ENCODE data around the gene TMEM132A. TPM values are rescaled to one million over a fixed set of nuclear protein-coding genes. Genes with fewer than 3 reads are reported as not detected.
A peak's percentile ranks its signal among the peaks of the same experiment; 100 is the strongest.

The TMEM132A gene
- total RNA-seq, 1 donor from 2014 or later = 2.3 TPM

GRCh38 chr11:60912223-60912850 is 11.9 kb upstream of the TMEM132A start:
- Mint-ChIP-seq H3K9me3 (no peaks in the 10 kb centered on the region), H3K4me3 (peak overlapping the region; percentile 22), H3K36me3 (ENCODE audit: low read depth) (peaks cover 12% of the 10 kb centered on the region), H3K4me1 (peaks cover 38% of the 10 kb centered on the region), H3K27ac (peak overlapping the region; percentile 82), H3K27me3 (peaks cover 5% of the 10 kb centered on the region)
- intact Hi-C loops (cut with micrococcal nuclease) = loop anchor here (10.0 kb wide), 1 partner anchor 112 kb away; no protein-coding TSS in a partner anchor
- DNase-seq = peak; percentile 71

DNA sequence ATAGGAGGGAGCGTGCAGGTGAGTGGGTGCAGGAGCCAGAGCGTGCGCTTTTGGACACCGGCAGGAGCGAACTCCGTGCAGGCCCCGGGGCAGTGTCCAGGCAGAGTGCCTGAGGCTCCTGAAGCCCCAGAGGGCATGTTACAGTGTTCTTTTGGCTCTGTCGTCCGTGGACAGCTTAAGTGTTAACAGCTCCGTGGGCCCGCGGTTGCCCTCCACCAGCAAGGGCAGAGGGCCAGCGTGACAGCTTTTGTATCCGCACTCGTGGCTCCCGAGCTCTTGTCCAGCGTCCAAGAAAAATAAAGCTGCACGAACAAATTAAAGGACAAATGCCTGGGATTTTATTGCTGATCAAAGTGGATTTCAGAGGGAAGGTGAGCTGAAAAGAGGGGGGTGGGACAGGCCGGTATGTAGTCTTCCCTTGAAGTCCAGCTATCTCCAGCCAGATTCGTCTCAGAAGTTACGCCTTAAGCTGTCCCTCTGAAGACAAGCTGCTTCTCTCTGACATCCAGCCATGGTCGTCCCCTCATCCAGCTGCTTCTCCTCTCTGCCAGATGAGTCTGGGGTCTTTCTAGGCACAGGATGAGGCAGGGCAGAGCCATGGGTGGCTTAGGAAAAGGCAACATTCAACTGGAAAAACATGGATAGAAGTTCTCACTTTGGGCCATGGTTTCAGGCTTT is 11.3 kb upstream of the TMEM132A start:
- H3K36me3 Mint-ChIP-seq (ENCODE audit: low read depth) = peaks cover 13% of the 10 kb centered on the region
- H3K4me1 Mint-ChIP-seq = peaks cover 38% of the 10 kb centered on the region
- peak overlapping the region; percentile 98 for H3K27ac Mint-ChIP-seq

DNA sequence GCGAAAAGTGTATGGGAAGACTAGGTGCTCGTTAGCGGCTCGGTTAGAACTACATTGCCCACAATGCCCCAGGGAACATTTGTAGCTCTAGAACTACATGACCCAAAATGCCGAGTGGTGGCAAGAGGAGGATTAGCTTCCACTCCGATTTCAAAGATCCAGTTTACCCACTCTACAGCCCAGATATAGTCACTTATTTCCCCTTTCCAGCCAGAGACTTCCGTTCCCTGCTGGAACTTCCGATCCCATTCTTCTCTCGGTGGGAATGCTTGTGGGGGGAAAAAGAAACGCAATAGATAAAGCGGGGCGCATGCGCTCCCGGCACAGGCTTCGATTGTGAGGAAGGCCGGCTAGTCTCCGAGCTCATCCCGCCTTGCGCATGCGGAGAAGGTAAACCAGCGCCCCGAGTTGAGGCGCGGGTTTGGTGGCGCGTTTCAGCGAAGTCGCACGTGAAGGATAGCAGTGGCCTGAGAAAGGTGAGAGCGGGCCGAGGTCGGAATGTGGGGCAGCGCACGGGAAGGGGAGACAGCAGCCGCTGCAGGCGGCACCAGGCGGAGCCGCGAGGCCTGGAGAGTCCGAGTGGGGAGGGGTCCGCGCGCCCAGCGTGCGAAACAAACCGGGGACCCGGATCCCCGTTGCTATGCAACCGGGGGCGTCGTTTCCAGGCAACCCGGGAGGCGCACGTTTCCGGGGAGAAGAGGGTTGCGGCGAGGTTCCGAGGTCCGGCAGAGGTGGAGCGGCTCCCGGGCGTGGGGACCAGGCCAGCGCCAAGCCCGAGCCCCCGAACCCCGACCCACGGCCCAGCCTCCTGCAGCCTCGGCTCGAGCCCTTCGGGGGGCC is 10.2 kb upstream of the TMEM132A start, which contains the start of gene TMEM109:
TMEM109 (plus strand) TSS at position 366 of the 840 bp plus-strand sequence. CDS start 5,536 bp downstream, outside the sequence.
- Mint-ChIP-seq H3K27ac (peak within 1 kb of the TSS; percentile 98), H3K9me3 (no peaks in the 10 kb centered on the region), H3K36me3 (ENCODE audit: low read depth) (peaks cover 13% of the 10 kb centered on the region), H3K4me3 (peak within 1 kb of the TSS; percentile 93), H3K27me3 (peaks cover 5% of the 10 kb centered on the region), H3K4me1 (peaks cover 42% of the 10 kb centered on the region)
- intact Hi-C loops (cut with micrococcal nuclease) = loop anchor here (2.0 to 10.0 kb wide), 3 partner anchors 65 to 111 kb away; no protein-coding TSS in a partner anchor
- peak; percentile 96 for DNase-seq

More for the DNA sequence above, 11.3 kb upstream of the TMEM132A start:
- Mint-ChIP-seq H3K27me3 (peaks cover 5% of the 10 kb centered on the region), H3K4me3 (peak overlapping the region; percentile 93), H3K9me3 (no peaks in the 10 kb centered on the region)
- no peak for DNase-seq
- intact Hi-C loops (cut with micrococcal nuclease) = loop anchor here (10.0 kb wide), 1 partner anchor 112 kb away; no protein-coding TSS in a partner anchor

- H3K27ac Mint-ChIP-seq = peak overlapping the region; percentile 87
- peaks cover 17% of the 10 kb centered on the region for H3K36me3 Mint-ChIP-seq (ENCODE audit: low read depth)
- peaks cover 47% of the 10 kb centered on the region for H3K4me1 Mint-ChIP-seq
- H3K4me3 Mint-ChIP-seq = peak overlapping the region; percentile 93
- no peaks in the 10 kb centered on the region for H3K9me3 Mint-ChIP-seq
- H3K27me3 Mint-ChIP-seq = no peaks in the 10 kb centered on the region
- DNase-seq = peak; percentile 83
- intact Hi-C loops (cut with micrococcal nuclease) = loop anchor here (1.0 to 10.0 kb wide), 8 partner anchors 8 to 198 kb away; partner anchors contain the start of genes PRPF19 and SLC15A3
Measured at GRCh38 chr11:60914633-60915247, 9.5 kb upstream of the TMEM132A start.

GRCh38 chr11:60915248-60915914 is 8.9 kb upstream of the TMEM132A start:
- peak overlapping the region; percentile 93 for H3K4me3 Mint-ChIP-seq
- no peaks in the 10 kb centered on the region for H3K9me3 Mint-ChIP-seq
- peaks cover 18% of the 10 kb centered on the region for H3K36me3 Mint-ChIP-seq (ENCODE audit: low read depth)
- no peaks in the 10 kb centered on the region for H3K27me3 Mint-ChIP-seq
- H3K4me1 Mint-ChIP-seq = peaks cover 47% of the 10 kb centered on the region
- intact Hi-C loops (cut with micrococcal nuclease) = loop anchor here (1.0 to 10.0 kb wide), 8 partner anchors 9 to 197 kb away; partner anchors contain the start of genes PRPF19 and SLC15A3
- peak overlapping the region; percentile 87 for H3K27ac Mint-ChIP-seq
- peak; percentile 92 for DNase-seq

GRCh38 chr11:60916669-60917206 is 7.5 kb upstream of the TMEM132A start:
- Mint-ChIP-seq H3K27ac (no peak overlapping the region), H3K4me1 (peaks cover 46% of the 10 kb centered on the region), H3K4me3 (peak overlapping the region; percentile 39)

DNA sequence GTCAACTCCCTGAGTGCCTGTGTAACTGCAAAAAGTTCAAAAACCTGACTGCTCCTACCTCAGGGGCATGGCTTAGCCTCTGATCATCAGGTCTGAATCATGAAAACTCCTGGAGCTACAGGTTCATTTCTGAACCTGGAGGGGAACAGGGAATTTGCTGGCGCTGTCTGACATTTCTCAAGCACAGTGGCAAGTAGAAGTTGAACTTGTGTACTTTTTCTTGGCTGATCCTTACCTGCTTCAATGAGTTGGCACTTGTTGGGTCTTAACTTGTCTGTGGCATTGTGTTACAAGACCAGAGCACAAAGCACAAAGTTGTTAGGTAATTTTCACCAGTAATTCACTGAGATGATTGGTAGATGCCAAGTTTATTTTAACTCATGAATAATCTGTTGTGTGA is 7.0 kb upstream of the TMEM132A start:
- H3K4me1 Mint-ChIP-seq = peaks cover 41% of the 10 kb centered on the region
- intact Hi-C loops (cut with micrococcal nuclease) = loop anchor here (5.0 to 10.0 kb wide), 2 partner anchors 108 to 195 kb away; no protein-coding TSS in a partner anchor
- no peak for DNase-seq
- H3K9me3 Mint-ChIP-seq = no peaks in the 10 kb centered on the region
- H3K27me3 Mint-ChIP-seq = no peaks in the 10 kb centered on the region
- peak overlapping the region; percentile 39 for H3K4me3 Mint-ChIP-seq
- H3K27ac Mint-ChIP-seq = no peak overlapping the region
- peaks cover 36% of the 10 kb centered on the region for H3K36me3 Mint-ChIP-seq (ENCODE audit: low read depth)

More at GRCh38 chr11:60916669-60917206, 7.5 kb upstream of the TMEM132A start:
- no peaks in the 10 kb centered on the region for H3K9me3 Mint-ChIP-seq
- intact Hi-C loops (cut with micrococcal nuclease) = loop anchor here (5.0 to 10.0 kb wide), 2 partner anchors 108 to 196 kb away; no protein-coding TSS in a partner anchor
- peaks cover 32% of the 10 kb centered on the region for H3K36me3 Mint-ChIP-seq (ENCODE audit: low read depth)
- H3K27me3 Mint-ChIP-seq = no peaks in the 10 kb centered on the region
- no peak for DNase-seq

GRCh38 chr11:60918251-60918938 is 5.9 kb upstream of the TMEM132A start:
- Mint-ChIP-seq H3K4me3 (no peak overlapping the region), H3K9me3 (no peaks in the 10 kb centered on the region), H3K27ac (no peak overlapping the region), H3K27me3 (no peaks in the 10 kb centered on the region), H3K4me1 (peaks cover 36% of the 10 kb centered on the region), H3K36me3 (ENCODE audit: low read depth) (peaks cover 42% of the 10 kb centered on the region)
- DNase-seq = no peak
- intact Hi-C loops (cut with micrococcal nuclease) = loop anchor here (5.0 to 10.0 kb wide), 2 partner anchors 106 to 194 kb away; no protein-coding TSS in a partner anchor

- H3K4me3 Mint-ChIP-seq = no peak overlapping the region
- no peak for DNase-seq
- no peak overlapping the region for H3K27ac Mint-ChIP-seq
- no peaks in the 10 kb centered on the region for H3K9me3 Mint-ChIP-seq
- peaks cover under 1% of the 10 kb centered on the region for H3K27me3 Mint-ChIP-seq
- H3K36me3 Mint-ChIP-seq (ENCODE audit: low read depth) = peaks cover 43% of the 10 kb centered on the region
- peaks cover 32% of the 10 kb centered on the region for H3K4me1 Mint-ChIP-seq
- intact Hi-C loops (cut with micrococcal nuclease) = loop anchor here (5.0 to 10.0 kb wide), 2 partner anchors 106 to 193 kb away; no protein-coding TSS in a partner anchor
Measured at GRCh38 chr11:60918939-60919265, 5.4 kb upstream of the TMEM132A start.

GRCh38 chr11:60919320-60919719 is 4.9 kb upstream of the TMEM132A start:
- Mint-ChIP-seq H3K36me3 (ENCODE audit: low read depth) (peaks cover 44% of the 10 kb centered on the region), H3K27me3 (peaks cover 2% of the 10 kb centered on the region), H3K4me3 (no peak overlapping the region), H3K27ac (no peak overlapping the region), H3K4me1 (peaks cover 33% of the 10 kb centered on the region), H3K9me3 (no peaks in the 10 kb centered on the region)
- DNase-seq = no peak
- intact Hi-C loops (cut with micrococcal nuclease) = loop anchor here (5.0 to 10.0 kb wide), 2 partner anchors 105 to 193 kb away; no protein-coding TSS in a partner anchor

GRCh38 chr11:60919956-60920355 is 4.3 kb upstream of the TMEM132A start:
- Mint-ChIP-seq H3K27ac (no peak overlapping the region), H3K9me3 (no peaks in the 10 kb centered on the region), H3K4me1 (peaks cover 31% of the 10 kb centered on the region), H3K27me3 (peaks cover 2% of the 10 kb centered on the region), H3K4me3 (no peak overlapping the region), H3K36me3 (ENCODE audit: low read depth) (peaks cover 44% of the 10 kb centered on the region)
- intact Hi-C loops (cut with micrococcal nuclease) = loop anchor here (5.0 to 10.0 kb wide), 2 partner anchors 105 to 192 kb away; no protein-coding TSS in a partner anchor
- no peak for DNase-seq

DNA sequence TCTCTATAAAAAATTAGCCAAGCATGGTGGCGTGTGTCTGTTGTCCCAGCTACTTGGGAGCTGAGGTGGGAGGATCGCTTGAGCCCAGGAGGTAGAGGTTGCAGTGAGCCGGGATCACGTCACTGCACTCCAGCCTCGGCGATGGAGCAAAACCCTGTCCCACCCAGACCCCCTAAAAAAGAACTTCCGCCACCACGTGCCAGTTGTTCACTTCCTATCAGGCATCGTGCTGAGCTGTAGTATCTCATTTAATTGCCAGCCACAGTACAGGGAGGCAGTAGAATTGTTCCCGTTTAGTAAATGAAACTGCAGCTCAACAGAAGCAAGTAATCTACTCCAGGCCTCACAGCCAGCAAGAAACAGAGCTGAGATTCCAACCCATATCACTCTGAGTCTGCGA is 3.0 kb upstream of the TMEM132A start:
- peaks cover 37% of the 10 kb centered on the region for H3K36me3 Mint-ChIP-seq (ENCODE audit: low read depth)
- DNase-seq = no peak
- H3K9me3 Mint-ChIP-seq = no peaks in the 10 kb centered on the region
- no peak overlapping the region for H3K27ac Mint-ChIP-seq
- H3K4me1 Mint-ChIP-seq = peaks cover 30% of the 10 kb centered on the region
- intact Hi-C loops (cut with micrococcal nuclease) = no loop called here
- peaks cover 15% of the 10 kb centered on the region for H3K27me3 Mint-ChIP-seq
- no peak overlapping the region for H3K4me3 Mint-ChIP-seq

Measured in activated CD4-positive, alpha-beta T cell treated with anti-CD3 and anti-CD28 coated beads, Interleukin-2, amount 10 ng/mL, durations not matched to agents 24 days and 14 days (primary cell).